Neural cell (in vitro differentiated cells): ENCODE data around the gene RND3. TPM values are rescaled to one million over a fixed set of nuclear protein-coding genes. Genes with fewer than 3 reads are reported as not detected.

ENCODE experiments used
- H2AFZ ChIP-seq: fragments of 200-600, 300-800 bp; sonication (generic), shearing (Covaris generic); 2 replicates; pipeline ENCODE4 v1.6.0; 2014; ENCODE audit warnings: low read depth, mild to moderate bottlenecking, antibody characterized with exemption, low read length, moderate library complexity
- H3F3A ChIP-seq: fragments of 200-600 bp; shearing (Covaris generic); 2 replicates; pipeline ENCODE4 v1.6.1; 2016; ENCODE audit warnings: mild to moderate bottlenecking, moderate library complexity, mixed read lengths, antibody characterized with exemption, low read length; ENCODE audit not compliant: insufficient read depth, poor library complexity, severe bottlenecking
- H3K27ac ChIP-seq: fragments of 200-600, 300-800 bp; sonication (generic), shearing (Covaris generic); 2 replicates; pipeline ENCODE4 v1.5.1; 2014; ENCODE audit warnings: mild to moderate bottlenecking, low read length, moderate library complexity
- H3K27me3 ChIP-seq: fragments of 300-800, 200-600 bp; sonication (generic), shearing (Covaris generic); 2 replicates; pipeline ENCODE4 v1.6.0; 2014; ENCODE audit warnings: mild to moderate bottlenecking, low read depth, low read length, moderate library complexity; ENCODE audit not compliant: insufficient read depth
- H3K36me3 ChIP-seq: fragments of 300-800, 200-600 bp; sonication (generic), shearing (Covaris generic); 2 replicates; pipeline ENCODE4 v1.5.1; 2014; ENCODE audit warnings: mild to moderate bottlenecking, antibody characterized with exemption, low read length, moderate library complexity; ENCODE audit not compliant: insufficient read depth
- H3K4me2 ChIP-seq: fragments of 300-800, 200-600 bp; sonication (generic), shearing (Covaris generic); 2 replicates; pipeline ENCODE4 v1.6.0; 2014; ENCODE audit warnings: mild to moderate bottlenecking, low read length
- H3K4me3 ChIP-seq: fragments of 300-800, 200-600 bp; sonication (generic), shearing (Covaris generic); 2 replicates; pipeline ENCODE4 v1.5.1; 2014; ENCODE audit warnings: mild to moderate bottlenecking, low read length, moderate library complexity
- H3K79me2 ChIP-seq: fragments of 200-600 bp; shearing (Covaris generic); replicated peaks from 2 replicates; pipeline ENCODE4 v1.6.0; 2014; ENCODE audit warnings: mild to moderate bottlenecking, low read length, moderate library complexity; ENCODE audit not compliant: insufficient read depth
- H3K9ac ChIP-seq: fragments of 300-800, 200-600 bp; sonication (generic), shearing (Covaris generic); 2 replicates; pipeline ENCODE4 v1.6.1; 2016; ENCODE audit warnings: mild to moderate bottlenecking, low read length, mixed read lengths
- H3K9me2 ChIP-seq: fragments of 200-600 bp; shearing (Covaris generic); 2 replicates; pipeline ENCODE4 v1.6.1; 2016; ENCODE audit warnings: mild to moderate bottlenecking, low read length, mixed read lengths; ENCODE audit not compliant: insufficient read depth
- H3K9me3 ChIP-seq: fragments of 200-600, 300-800 bp; sonication (generic), shearing (Covaris generic); 2 replicates; pipeline ENCODE4 v1.6.1; 2016; ENCODE audit warnings: mild to moderate bottlenecking, mixed run types, low read length, moderate library complexity, mixed read lengths
- H4K20me1 ChIP-seq: fragments of 200-600 bp; shearing (Covaris generic); 2 replicates; pipeline ENCODE4 v1.6.1; 2016; ENCODE audit warnings: mild to moderate bottlenecking, mixed run types; ENCODE audit not compliant: insufficient read depth
- EP300 ChIP-seq: fragments of 450-650 bp; conservative IDR thresholded peaks from 2 replicates; pipeline ENCODE4 v1.6.1; 2014; ENCODE audit warnings: antibody characterized with exemption, mild to moderate bottlenecking, moderate library complexity; ENCODE audit not compliant: poor library complexity, severe bottlenecking
- EZH2 ChIP-seq: fragments of 200-600, 300-800 bp; shearing (Covaris generic), sonication (generic); IDR thresholded peaks from 2 replicates; pipeline ENCODE4 v1.6.1; 2014; ENCODE audit warnings: antibody characterized with exemption, low read length, borderline replicate concordance, mild to moderate bottlenecking; ENCODE audit not compliant: insufficient read depth, poor library complexity, severe bottlenecking
- MXI1 ChIP-seq: fragments of 450-650 bp; conservative IDR thresholded peaks from 2 replicates; pipeline ENCODE4 v1.6.1; 2014; ENCODE audit warnings: antibody characterized with exemption, mild to moderate bottlenecking; ENCODE audit not compliant: poor library complexity, severe bottlenecking
- POLR2AphosphoS5 ChIP-seq: IDR thresholded peaks from 2 replicates; pipeline ENCODE4 v1.6.1; 2012
- RAD21 ChIP-seq: fragments of 450-650 bp; conservative IDR thresholded peaks from 2 replicates; pipeline ENCODE4 v1.6.1; 2014; ENCODE audit warnings: antibody characterized with exemption, mild to moderate bottlenecking, moderate library complexity
- REST ChIP-seq: IDR thresholded peaks from 2 replicates; pipeline ENCODE4 v1.6.1; 2012; ENCODE audit warnings: borderline replicate concordance
- SMC3 ChIP-seq: fragments of 450-650 bp; conservative IDR thresholded peaks from 2 replicates; pipeline ENCODE4 v1.6.1; 2014; ENCODE audit warnings: antibody characterized with exemption, mild to moderate bottlenecking, moderate library complexity; ENCODE audit not compliant: poor library complexity
- polyA plus RNA-seq: library from polyadenylated mRNA; depleted of rRNA; stranded (reverse); fragments of >200 nt; gene quantifications from 2 replicates; pipeline ENCODE4 v1.2.3, GENCODE V29; 2014
- TF ChIP-seq, protein P1 (sequence below): fragments of 450-650 bp; IDR thresholded peaks from 2 replicates; pipeline ENCODE4 v1.5.1; 2014; ENCODE audit warnings: antibody characterized with exemption, mild to moderate bottlenecking, moderate library complexity; ENCODE audit not compliant: poor library complexity, severe bottlenecking

The RND3 gene
- polyA plus RNA-seq, 1 donor from 2014 or later, result 143 TPM

- no peaks in the 10 kb centered on the region for H3K79me2 ChIP-seq
- no peaks in the 10 kb centered on the region for H3F3A ChIP-seq
- no peaks in the 10 kb centered on the region for H4K20me1 ChIP-seq
- H3K36me3 ChIP-seq, result no peaks in the 10 kb centered on the region
- no peaks in the 10 kb centered on the region for H3K27me3 ChIP-seq
- H3K9me2 ChIP-seq, result no peaks in the 10 kb centered on the region
- H3K9me3 ChIP-seq, result no peaks in the 10 kb centered on the region
- no peak overlapping the region for H3K9ac ChIP-seq
- no peak overlapping the region for H3K4me2 ChIP-seq
- H2AFZ ChIP-seq, result no peak overlapping the region
- H3K27ac ChIP-seq, result no peak overlapping the region
- no peak overlapping the region for H3K4me3 ChIP-seq
- TF ChIP-seq EP300 (no peak), REST (no peak), EZH2 (no peak), RAD21 (no peak), SMC3 (no peak), POLR2AphosphoS5 (no peak)
- TF ChIP-seq, protein P1, sequence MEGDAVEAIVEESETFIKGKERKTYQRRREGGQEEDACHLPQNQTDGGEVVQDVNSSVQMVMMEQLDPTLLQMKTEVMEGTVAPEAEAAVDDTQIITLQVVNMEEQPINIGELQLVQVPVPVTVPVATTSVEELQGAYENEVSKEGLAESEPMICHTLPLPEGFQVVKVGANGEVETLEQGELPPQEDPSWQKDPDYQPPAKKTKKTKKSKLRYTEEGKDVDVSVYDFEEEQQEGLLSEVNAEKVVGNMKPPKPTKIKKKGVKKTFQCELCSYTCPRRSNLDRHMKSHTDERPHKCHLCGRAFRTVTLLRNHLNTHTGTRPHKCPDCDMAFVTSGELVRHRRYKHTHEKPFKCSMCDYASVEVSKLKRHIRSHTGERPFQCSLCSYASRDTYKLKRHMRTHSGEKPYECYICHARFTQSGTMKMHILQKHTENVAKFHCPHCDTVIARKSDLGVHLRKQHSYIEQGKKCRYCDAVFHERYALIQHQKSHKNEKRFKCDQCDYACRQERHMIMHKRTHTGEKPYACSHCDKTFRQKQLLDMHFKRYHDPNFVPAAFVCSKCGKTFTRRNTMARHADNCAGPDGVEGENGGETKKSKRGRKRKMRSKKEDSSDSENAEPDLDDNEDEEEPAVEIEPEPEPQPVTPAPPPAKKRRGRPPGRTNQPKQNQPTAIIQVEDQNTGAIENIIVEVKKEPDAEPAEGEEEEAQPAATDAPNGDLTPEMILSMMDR, result no peak
These were observed 46.2 kb downstream of the RND3 start for GRCh38 chr2:150441226-150441625.

- Histone ChIP-seq H2AFZ (no peak overlapping the region), H3F3A (no peaks in the 10 kb centered on the region), H3K4me2 (no peak overlapping the region), H3K9me2 (no peaks in the 10 kb centered on the region), H3K79me2 (no peaks in the 10 kb centered on the region), H3K4me3 (no peak overlapping the region), H3K9me3 (no peaks in the 10 kb centered on the region), H4K20me1 (no peaks in the 10 kb centered on the region), H3K9ac (no peak overlapping the region), H3K27ac (no peak overlapping the region), H3K27me3 (no peaks in the 10 kb centered on the region), H3K36me3 (no peaks in the 10 kb centered on the region)
- TF ChIP-seq, protein P1, result no peak
- TF ChIP-seq MXI1, result no peak
These were observed 48.8 kb downstream of the RND3 start for GRCh38 chr2:150438654-150439053.
